ENCODE measurements around the gene RPS6KA2. TPM values are rescaled to one million over a fixed set of nuclear protein-coding genes. Genes with fewer than 3 reads are reported as not detected.

RPS6KA2 gene
- total RNA-seq, 1 donor from 2014 or later = 4.9 TPM

Other genes starting within 250 kb of the RPS6KA2 start
- gene MPC1, start 244.3 kb downstream of the RPS6KA2 start, total RNA-seq = 24.1 and 27.7 TPM in 2 replicates
- gene RAMACL, start 40.6 kb downstream of the RPS6KA2 start, total RNA-seq = 0.22 and 0.39 TPM in 2 replicates